ENCODE data around the gene LCNL1. TPM values are rescaled to one million over a fixed set of nuclear protein-coding genes. Genes with fewer than 3 reads are reported as not detected.

Gene LCNL1
- total and polyA plus RNA-seq, 8 donors: 0.38 to 2.7 (median 1.2) TPM

- ATAC-seq (no peak), DNase-seq (no peak)
- H3K9me3 ChIP-seq: peaks cover 0 to 4% of the 10 kb centered on the region in 2 donors
- peaks cover 0 to 1% of the 10 kb centered on the region in 2 donors for H3K4me1 ChIP-seq
- no peak for TF ChIP-seq CTCF (IDR thresholded peaks at IDR 0.05)
- no peak overlapping the region for H3K4me3 ChIP-seq
- no peaks in the 10 kb centered on the region for H3K27me3 ChIP-seq
- H3K36me3 ChIP-seq: peaks cover 0 to 23% of the 10 kb centered on the region in 2 donors
- no peak overlapping the region for H3K27ac ChIP-seq
- intact Hi-C loops (cut with DNase I): no loop called here
Measured at GRCh38 chr9:137006116-137007003, 23.6 kb downstream of the LCNL1 start.

- TF ChIP-seq CTCF (IDR thresholded peaks at IDR 0.05): no peak
- Histone ChIP-seq H3K4me1 (no peaks in the 10 kb centered on the region), H3K36me3 (peaks cover 0 to 32% of the 10 kb centered on the region in 2 donors), H3K4me3 (no peak overlapping the region), H3K27me3 (no peaks in the 10 kb centered on the region), H3K9me3 (peaks cover 0 to 4% of the 10 kb centered on the region in 2 donors), H3K27ac (no peak overlapping the region)
- DNase-seq (no peak), ATAC-seq (peak; percentile 64)
- intact Hi-C loops (cut with DNase I): no loop called here
Measured at GRCh38 chr9:137007108-137007815, 24.5 kb downstream of the LCNL1 start.

GRCh38 chr9:137007816-137008270 lies 25.1 kb downstream of the LCNL1 start:
- ATAC-seq (no peak), DNase-seq (no peak)
- Histone ChIP-seq H3K36me3 (peaks cover 0 to 38% of the 10 kb centered on the region in 2 donors), H3K27me3 (no peaks in the 10 kb centered on the region), H3K9me3 (peaks cover 0 to 4% of the 10 kb centered on the region in 2 donors), H3K4me1 (no peaks in the 10 kb centered on the region), H3K27ac (no peak overlapping the region), H3K4me3 (no peak overlapping the region)
- intact Hi-C loops (cut with DNase I): no loop called here
- no peak for TF ChIP-seq CTCF (IDR thresholded peaks at IDR 0.05)

DNA sequence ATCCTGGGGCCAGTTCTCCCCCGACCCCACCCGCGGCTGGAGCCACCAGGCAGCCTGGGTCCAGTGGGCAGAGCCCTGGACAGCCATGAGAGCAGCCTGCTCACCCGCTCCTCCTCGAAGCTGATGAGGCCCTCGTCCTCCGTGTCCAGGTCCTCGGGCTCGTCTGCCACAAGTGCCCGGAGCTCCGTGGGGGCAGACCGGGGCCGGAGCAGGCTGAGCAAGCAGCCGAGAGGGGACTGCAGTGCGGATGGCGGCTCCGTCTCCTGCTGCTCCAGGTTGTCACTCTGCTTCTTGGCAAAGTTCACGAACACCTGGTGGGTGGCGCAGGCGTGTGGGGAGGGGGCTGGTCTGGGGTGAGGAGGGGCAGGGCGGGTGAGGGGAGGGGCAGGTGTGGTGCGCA lies 25.5 kb downstream of the LCNL1 start:
- intact Hi-C loops (cut with DNase I): no loop called here
- TF ChIP-seq CTCF (IDR thresholded peaks at IDR 0.05): no peak

DNA sequence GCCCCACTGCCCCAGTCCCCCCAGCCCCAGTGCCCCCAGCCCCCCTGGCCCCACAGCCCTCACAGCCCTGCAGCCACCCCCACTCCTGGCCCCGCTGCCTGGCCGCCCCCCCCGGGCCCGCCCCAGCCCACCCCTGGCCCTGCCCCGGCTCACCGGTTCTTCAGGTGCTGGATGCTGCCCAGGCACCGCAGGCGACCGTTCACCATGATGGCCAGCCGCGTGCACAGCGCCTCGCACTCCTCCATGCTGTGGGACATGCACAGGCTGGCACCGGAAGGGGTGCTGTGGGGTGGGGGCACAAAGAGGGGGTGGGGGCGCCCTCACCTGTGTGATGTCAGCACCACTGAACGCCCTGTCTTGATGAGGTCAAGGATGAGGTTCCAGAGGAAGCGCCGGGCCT lies 26.4 kb downstream of the LCNL1 start:
- intact Hi-C loops (cut with DNase I): no loop called here
- Histone ChIP-seq H3K36me3 (peaks cover 0 to 52% of the 10 kb centered on the region in 2 donors), H3K27ac (no peak overlapping the region), H3K4me1 (no peaks in the 10 kb centered on the region), H3K27me3 (no peaks in the 10 kb centered on the region), H3K4me3 (no peak overlapping the region), H3K9me3 (peaks cover 0 to 4% of the 10 kb centered on the region in 2 donors)
- no peak for ATAC-seq
- no peak for DNase-seq
- TF ChIP-seq CTCF (IDR thresholded peaks at IDR 0.05): no peak

More for the DNA sequence above, 25.5 kb downstream of the LCNL1 start:
- Histone ChIP-seq H3K36me3 (peaks cover 0 to 43% of the 10 kb centered on the region in 2 donors), H3K9me3 (peaks cover 0 to 4% of the 10 kb centered on the region in 2 donors), H3K27ac (no peak overlapping the region), H3K27me3 (no peaks in the 10 kb centered on the region), H3K4me3 (no peak overlapping the region), H3K4me1 (no peaks in the 10 kb centered on the region)
- DNase-seq (no peak), ATAC-seq (no peak)
